ENCODE results near the gene IFT80. TPM values are rescaled to one million over a fixed set of nuclear protein-coding genes. Genes with fewer than 3 reads are reported as not detected.

The IFT80 gene
- 26.8 TPM for total RNA-seq

DNA sequence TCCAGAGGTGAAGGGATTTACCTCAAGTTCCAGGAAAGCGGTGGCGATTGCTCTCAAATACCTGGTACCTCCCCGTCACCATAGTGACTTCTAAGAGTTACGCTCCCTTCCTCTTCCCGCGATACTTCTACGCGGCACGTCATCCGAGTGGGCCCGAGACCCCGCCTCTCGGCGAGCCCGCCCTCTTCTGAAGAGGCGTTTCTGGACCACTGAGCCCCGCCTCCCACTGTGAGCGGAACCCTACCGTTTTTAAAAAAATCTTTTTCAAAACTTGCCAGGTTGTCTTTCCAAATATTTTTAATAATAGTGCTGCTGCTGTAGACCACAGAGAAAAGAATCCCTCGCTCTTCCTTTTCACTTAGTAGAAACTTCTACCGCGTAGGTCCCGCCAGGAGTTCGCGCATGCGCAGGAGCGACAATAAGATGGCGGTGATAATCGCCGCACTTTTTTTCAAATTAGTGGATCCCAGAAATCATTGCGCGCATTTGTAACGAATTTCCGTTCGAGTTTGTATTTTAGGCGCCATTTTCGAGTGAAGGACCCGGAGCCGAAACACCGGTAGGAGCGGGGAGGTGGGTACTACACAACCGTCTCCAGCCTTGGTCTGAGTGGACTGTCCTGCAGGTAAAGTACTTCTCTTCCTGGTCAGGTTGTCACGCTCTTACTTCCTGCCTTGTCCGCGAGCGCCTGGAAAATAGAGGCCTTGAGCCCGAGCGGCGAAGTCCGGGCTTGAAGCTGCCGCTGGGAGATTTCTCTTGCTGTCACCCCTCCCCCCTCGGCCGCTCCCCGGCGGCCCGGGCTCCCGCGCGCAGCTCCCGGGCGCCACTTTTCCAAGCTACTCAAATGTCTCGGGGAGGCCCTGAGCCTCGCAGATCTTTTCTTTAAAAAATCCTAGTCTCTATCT, at the start of gene IFT80, which contains the start of gene SMC4:
Gene IFT80 (minus strand): TSS at position 101 of the 905 bp plus-strand sequence. CDS start 14,625 bp downstream, outside the sequence.
Gene SMC4 (plus strand): TSS at position 526 of the 905 bp plus-strand sequence. CDS start 1,177 bp downstream, outside the sequence.
- intact Hi-C loops (cut with DNase I), result no loop called here
- peak; percentile 100 for ATAC-seq
- peak; percentile 97 for DNase-seq (ENCODE audit: low spot score)

DNA sequence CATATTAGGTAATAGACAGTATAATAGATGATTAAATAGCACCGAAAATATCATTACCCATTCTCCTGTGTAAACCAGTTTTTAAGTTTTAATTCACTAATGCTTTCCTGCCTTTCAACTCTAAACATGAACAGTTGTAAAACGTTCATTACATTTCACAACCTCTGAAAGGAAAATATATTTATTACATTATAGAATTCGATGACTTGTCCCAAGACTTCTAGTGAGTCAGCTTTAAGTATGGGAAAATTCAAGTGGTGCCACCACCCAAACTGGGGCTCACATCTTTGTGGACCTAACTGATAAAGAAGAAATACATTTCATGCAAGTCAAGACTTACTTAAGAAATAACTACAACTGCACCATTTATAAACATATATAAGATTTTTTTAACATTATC, 48.5 kb upstream of the IFT80 start:
- DNase-seq (ENCODE audit: low spot score), result no peak
- no peak for ATAC-seq
- intact Hi-C loops (cut with DNase I), result no loop called here

DNA sequence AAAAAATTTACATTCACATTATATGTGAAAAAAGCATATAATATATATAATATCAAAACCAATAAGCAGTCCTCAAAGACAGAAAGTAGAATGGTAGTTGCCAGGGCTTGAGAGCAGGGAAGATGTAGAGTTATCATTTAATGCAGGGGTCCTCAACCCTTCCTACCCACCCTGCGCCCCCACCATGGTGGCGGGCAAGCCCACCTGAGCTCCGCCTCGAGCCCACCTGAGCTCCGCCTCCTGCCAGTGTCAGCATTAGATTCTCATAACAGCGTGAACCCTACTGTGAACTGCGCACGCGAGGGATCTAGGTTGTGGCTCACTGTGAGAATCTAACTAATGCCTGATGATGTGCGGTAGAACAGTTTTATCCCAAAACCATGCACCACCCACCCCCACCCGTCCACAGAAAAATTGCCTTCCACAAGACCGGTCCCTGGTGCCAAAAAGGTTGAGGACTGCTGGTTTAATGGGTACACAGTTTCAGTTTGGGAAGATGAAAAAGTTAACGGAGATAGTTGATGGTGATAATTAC, 47.6 kb upstream of the IFT80 start:
- no peak for DNase-seq (ENCODE audit: low spot score)
- intact Hi-C loops (cut with DNase I), result no loop called here
- ATAC-seq, result no peak

DNA sequence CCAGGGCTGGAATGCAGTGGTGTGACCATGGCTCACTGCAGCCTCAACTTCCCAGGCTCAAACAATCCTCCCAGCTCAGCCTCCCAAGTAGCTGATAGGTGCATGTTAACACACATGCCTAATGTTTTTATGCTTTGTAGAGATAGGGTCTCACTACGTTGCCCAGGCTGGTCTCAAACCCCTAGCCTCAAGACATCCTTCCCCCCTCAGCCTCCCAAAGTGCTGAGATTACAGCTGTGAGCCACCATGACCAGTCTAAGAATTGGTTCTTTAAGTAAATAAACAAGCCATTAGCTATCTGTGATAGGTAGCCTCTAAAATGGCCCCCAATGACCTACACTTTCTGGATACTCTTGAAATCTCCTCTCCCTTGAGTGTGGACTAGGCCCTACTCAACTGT, 46.8 kb upstream of the IFT80 start:
- no peak for DNase-seq (ENCODE audit: low spot score)
- intact Hi-C loops (cut with DNase I), result no loop called here
- no peak for ATAC-seq

DNA sequence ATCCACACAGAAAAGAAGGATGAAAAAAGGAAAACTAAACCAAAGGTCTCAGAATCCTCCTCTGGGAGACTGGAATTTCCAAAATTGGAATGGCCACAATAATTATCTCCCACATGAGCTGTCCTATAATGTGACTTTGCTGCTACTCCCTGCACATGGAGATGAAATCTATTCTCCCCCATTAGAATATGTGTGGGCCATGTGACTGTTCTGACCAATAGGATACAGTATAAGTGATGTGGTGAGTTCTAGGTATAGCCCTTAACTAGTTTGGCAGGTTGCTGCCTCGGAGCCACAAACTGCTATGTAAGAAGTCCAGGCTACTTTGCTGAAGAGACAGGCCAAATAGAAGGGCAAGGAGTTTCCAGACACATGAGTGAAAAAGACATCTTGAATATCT, 45.4 kb upstream of the IFT80 start:
- ATAC-seq (no peak), DNase-seq (ENCODE audit: low spot score) (no peak)
- intact Hi-C loops (cut with DNase I), result no loop called here

DNA sequence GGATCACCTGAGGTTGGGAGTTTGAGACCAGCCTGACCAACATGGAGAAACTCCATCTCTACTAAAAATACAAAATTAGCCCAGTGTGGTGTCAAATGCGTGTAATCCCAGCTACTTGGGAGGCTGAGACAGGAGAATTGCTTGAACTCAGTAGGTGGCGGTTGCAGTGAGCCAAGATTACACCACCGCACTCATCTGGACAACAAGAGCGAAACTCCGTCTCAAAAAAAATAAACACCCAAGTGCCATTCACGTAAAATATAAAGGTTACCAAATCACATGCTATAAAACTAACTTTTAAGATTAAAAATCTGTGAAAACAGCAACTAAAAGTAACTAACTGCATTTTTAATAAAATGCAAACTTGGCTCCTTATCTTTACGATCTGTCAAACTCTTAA, 41.7 kb upstream of the IFT80 start:
- intact Hi-C loops (cut with DNase I), result no loop called here
- DNase-seq (ENCODE audit: low spot score) (no peak), ATAC-seq (no peak)

DNA sequence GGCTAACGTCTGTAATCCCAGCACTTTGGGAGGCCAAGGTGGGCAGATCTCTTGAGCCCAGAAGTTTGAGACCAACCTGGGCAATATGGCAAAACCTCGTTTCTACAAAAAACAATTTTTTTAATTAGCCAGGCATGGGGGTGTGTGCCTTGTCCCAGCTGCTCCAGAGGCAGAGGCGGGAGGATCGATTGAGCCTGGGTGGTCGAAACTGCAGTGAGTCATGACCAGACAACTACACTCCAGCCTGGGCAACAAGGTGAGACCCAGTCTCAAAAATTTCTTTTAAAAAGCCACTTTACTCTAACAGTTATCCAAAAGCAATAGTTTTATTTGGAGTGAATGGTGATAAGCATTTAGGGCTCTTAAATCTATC, 38.0 kb upstream of the IFT80 start:
- intact Hi-C loops (cut with DNase I), result no loop called here
- DNase-seq (ENCODE audit: low spot score) (no peak), ATAC-seq (no peak)

DNA sequence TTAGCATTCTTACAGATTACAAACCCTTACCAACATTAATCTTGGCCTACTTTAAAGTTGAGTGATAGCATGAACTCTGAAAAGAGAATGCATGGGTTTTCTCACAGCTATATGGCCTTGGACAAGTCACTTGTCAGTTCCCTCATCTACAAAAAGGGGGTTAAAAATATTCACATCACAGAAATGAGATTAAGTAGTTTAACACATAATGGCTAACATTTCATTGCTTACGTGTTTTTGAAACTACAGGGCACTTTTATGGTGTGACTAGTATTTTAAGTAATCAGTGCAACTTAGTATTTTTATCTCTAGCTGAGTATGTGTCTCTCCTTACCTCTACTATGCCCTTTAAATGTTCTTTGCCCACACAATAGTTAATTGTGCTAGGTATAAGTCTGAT, 36.7 kb upstream of the IFT80 start:
- no peak for DNase-seq (ENCODE audit: low spot score)
- intact Hi-C loops (cut with DNase I), result no loop called here
- ATAC-seq, result no peak

DNA sequence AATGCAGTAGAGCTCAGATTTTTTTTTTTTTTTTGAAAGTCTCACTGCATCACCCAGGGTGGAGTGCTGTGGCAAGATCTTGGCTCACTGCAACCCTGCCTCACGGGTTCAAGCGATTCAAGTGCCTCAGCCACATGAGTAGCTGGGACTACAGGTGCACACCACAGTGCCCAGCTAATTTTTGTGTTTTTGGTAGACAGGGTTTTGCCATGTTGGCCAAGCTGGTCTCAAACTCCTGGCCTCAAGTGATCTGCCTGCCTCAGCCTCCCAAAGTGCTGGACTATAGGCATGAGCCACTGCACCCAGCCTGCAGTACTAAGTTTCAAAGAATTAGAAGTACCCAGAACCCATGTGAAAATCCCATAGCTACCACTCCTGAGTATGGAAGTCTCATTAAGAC, 36.1 kb upstream of the IFT80 start:
- DNase-seq (ENCODE audit: low spot score) (no peak), ATAC-seq (no peak)
- intact Hi-C loops (cut with DNase I), result no loop called here

DNA sequence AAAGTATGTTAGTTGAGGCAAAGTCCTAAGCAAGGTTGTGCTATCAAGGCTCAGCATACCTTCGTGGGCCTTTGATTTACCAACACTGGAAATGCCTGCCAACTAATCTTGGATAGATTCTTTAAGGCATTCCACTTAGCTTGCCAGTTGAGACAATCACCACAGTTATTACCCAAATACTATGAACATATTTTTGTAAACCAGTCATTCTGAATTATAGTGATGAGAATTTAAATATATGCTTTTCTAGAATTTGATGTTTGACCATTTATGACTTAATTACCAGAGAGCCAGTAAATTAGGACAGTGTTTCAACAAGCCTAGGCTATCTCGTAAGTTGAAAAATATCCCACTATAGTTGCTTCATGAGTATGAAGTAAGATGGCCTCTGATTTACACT, 35.0 kb upstream of the IFT80 start:
- ATAC-seq, result no peak
- no peak for DNase-seq (ENCODE audit: low spot score)
- intact Hi-C loops (cut with DNase I), result no loop called here

DNA sequence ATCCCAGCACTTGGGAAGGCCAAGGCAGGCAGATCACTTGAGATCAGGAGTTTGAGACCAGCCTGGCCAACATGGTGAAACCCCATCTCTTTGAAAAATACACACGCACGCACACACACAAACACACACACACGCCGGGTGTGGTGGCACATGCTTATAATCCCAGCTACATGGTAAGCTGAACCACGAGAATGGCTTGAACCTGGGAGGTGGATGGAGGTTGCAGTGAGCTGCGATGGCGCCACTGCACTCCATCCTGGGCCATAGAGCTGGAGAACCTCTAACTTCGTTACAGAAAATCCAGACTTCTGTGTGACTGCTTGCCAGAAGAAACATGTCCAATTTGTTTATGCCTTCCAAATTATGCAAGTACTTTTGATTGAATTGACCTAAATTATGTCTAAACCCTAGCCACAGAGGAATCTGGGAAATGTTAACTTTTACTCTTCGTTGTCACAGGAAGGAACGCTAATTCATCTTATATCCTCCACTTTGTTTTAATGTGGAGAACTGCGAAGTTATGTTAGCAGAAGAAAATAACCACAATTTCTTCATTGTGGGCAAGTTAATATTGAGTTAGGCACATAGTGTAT, 28.9 kb upstream of the IFT80 start:
- ATAC-seq (no peak), DNase-seq (ENCODE audit: low spot score) (no peak)
- intact Hi-C loops (cut with DNase I), result no loop called here

DNA sequence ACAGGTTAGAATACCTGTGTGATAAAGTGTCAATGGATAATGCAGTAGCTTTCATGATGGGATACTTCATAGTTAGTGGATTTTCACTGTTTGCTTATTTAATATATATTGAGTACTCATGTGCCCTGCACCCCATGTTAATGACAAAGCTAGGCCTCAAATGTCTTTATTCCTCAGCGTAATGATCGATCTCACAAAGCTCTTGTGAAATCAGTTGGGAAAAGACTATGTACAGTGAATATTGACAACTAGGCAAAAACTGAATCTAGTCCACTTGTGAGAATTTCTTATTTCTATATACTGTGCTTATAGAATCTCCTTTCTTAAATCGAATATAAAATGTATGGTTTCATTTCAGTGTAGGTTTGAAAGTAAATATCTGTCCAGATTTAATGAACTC, 18.3 kb upstream of the IFT80 start:
- intact Hi-C loops (cut with DNase I), result loop anchor here (10.0 kb wide), 1 partner anchor 383 kb away; no protein-coding TSS in a partner anchor
- DNase-seq (ENCODE audit: low spot score) (no peak), ATAC-seq (no peak)

DNA sequence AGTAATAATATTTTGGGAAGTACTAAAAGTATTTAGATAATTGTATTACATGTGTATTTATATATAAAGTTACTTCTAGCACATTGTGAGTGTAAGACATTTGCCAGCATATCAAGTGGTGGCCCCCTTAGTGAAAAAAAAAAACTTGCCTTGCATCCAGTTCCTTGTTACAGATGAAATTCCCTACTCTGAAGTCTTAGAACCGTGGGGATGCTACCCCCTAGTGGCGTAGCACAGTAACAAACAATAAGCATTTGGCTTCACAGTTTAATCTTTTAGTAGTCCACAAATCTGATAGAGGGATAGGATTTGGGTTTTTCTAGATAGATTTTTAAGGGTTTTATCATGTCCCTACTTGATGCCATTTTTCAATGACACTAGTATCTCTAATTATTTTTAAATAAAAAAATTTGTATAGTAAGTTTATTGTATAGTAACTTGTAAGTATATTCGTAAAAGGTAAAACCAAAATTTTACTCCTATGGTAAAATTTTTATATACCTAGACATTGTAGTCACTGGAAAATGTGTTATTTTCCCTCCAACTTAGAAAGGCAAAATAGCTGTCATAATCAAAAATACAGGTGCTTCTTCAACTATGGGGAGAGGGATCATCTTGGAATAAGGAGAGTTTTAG, 14.7 kb upstream of the IFT80 start:
- intact Hi-C loops (cut with DNase I), result loop anchor here (10.0 kb wide), 1 partner anchor 379 kb away; no protein-coding TSS in a partner anchor
- peak; percentile 71 for ATAC-seq
- peak; percentile 69 for DNase-seq (ENCODE audit: low spot score)

DNA sequence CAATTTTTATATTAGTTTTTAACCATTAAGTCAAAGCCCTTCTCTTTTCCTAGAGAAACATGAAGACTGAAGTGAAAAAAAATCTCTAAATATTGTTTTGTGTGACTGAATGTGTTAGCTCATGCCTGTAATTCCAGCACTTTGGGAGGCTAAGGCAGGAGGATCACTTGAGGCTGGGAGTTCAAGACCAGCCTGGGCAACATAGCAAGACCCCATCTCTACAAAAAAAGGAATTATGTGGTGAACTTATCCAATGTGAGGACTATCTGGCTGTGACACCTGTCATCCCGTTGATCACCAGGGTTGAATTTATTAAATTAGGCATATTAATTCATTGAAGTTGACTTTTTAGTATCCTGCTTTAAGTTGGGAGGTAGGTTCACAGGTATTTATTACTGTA, 13.5 kb upstream of the IFT80 start:
- intact Hi-C loops (cut with DNase I), result loop anchor here (10.0 kb wide), 1 partner anchor 378 kb away; no protein-coding TSS in a partner anchor
- DNase-seq (ENCODE audit: low spot score) (no peak), ATAC-seq (no peak)

DNA sequence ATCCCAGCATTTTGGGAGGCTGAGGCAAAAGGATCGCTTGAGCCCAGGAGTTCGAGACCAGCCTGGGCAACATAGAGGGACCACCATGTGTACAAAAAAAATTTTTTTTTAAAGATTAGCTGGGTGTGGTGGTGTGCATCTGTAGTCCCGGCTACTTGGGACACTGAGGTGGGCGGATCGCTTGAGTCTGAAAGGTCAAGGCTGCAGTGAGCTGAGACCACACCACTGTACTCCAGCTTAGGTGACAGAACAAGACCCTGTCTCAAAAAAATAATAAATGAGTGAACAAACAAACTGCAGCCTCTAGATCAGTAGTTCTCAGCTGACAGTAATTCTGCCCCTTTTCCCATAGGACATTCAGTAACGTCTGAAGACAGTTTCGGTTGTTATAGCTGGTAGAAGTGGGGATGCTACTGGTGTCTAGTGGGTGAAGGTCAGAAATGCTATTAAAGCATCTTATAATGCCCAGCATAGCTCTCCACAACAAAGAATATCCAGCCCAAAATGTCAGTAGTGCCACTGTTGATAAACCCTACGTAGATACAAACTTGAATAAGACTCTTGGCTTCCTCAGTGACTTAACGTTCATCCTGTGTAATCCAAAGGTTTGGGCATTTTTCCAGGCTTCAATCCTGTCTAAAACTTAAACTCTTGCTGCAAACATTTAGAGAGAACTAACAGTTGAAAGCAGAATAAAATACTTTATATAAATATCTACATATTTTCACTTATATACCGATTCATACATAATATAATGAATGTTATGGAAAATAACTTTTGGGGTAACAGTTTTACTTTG, 11.0 kb upstream of the IFT80 start:
- no peak for ATAC-seq
- intact Hi-C loops (cut with DNase I), result loop anchor here (10.0 kb wide), 1 partner anchor 375 kb away; no protein-coding TSS in a partner anchor
- no peak for DNase-seq (ENCODE audit: low spot score)

DNA sequence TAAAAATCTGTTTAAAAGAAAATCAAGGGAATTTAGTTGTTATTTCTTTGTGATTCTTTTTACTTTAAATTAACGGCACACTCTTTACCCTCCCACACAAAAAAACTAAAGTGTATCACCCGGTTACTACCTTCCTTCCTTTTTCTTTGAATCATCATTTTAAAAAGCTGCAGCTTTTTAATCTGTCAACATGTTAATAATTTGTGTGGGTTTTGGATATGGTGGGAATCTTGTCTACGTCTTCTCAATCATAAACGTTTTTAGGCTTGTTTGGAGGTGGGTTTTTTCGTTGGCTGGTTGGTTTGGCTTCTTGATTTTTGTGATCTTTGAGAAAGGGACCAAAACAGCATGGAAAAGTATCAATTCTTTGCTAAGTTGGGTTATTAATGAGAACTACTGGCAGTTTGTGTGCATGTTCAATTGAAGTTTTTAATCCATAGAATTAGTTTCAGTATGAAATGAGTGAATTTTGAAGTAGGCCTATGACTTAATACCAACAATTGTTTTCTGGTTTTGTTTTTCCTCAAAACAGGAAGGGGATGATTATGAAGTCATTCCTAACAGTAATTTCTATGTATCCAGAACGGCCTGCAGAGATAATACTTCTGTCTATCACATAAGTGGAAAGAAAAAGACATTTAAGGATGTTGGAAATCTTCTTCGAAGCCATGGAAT, 4.9 kb upstream of the IFT80 start:
- ATAC-seq, result no peak
- intact Hi-C loops (cut with DNase I), result no loop called here
- DNase-seq (ENCODE audit: low spot score), result no peak

DNA sequence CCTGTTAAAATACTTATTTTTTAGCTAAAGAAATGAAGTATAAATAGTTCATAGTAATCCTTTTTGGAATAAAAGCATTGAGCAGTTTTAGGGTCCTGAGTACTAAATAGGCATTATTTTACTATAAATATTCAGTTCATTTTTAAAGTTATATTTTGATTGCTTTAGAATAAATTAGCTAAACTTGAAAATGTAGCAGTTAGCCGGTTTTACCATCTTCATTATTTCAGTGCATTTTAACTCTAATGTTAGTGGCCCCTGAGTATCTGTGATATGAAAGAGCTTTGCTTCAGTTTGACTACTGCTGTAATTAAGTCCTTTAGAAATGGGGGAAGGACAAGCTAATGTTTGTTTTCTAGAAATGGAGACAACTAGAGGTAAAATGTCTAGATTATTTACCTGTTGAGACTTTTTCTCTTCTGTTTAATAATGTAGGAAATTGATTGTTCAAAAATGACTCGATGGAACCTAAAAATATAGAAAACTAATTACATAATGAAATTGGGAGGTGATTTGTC, 4.1 kb upstream of the IFT80 start:
- ATAC-seq, result no peak
- intact Hi-C loops (cut with DNase I), result no loop called here
- no peak for DNase-seq (ENCODE audit: low spot score)
